Measurements from ENCODE around the gene TRPM4.
A peak's percentile ranks its signal among the peaks of the same experiment; 100 is the strongest.

TRPM4 gene

DNA sequence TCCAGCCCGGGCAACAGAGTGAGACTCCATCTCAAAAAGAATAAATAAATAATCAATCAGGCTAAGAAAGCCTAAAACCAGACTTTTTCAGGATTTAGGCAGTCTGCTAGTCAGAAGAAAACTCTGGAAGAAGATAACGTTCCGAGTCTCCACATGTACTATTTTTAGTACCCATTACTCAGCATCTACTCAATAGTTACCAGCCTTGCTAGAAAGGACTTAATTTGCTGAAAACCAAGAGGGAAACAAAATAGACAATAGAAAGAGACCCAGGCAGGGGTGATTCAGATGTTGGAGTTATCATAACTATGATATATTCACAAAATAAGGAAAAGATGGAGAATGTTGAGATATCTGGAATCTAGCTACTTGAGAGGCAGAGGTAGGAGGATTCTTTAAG lies 47.0 kb upstream of the TRPM4 start:
- peaks cover 9% of the 10 kb centered on the region; the same call in 1 of the 2 replicates for H3F3A ChIP-seq (ENCODE audit: low read depth)

DNA sequence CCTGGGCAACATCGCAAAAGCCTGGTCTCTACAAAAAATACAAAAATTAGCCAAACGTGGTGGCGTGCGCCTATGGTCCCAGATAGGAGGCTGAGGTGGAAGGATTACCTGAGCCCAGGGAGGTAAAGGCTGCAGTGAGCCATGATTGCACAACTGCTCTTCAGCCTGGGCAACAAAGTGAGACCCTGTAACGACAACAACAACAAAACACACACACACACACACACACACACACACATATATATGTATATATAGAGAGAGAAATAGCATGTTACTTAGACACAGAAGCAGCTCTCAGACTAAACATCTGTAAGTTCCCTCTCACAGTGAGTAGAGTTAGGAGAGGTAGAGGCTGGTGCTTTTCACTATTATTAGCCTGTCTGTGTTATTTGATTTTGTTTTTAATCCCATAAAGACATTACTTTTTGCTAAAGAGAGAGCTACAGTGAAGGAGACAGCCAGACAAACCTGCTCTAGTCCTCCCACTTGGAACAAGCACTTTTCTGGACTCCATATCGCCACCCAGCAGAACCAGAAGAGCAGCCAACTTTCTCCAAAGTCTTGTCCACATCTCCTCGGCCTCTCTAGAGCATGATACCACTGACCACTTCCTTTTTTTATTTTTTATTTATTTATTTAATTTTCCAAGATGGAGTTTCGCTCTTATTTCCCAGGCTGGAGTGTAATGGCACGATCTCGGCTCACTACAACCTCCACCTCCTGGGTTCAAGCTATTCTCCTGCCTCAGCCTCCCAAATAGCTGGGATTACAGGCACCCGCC lies 46.2 kb upstream of the TRPM4 start:
- Histone ChIP-seq H3K9ac (ENCODE audit: low read depth, low read length, poor library complexity, severe bottlenecking) (no peak overlapping the region), H3K79me2 (ENCODE audit: insufficient read depth, low read length) (no peaks in the 10 kb centered on the region), H3K9me3 (ENCODE audit: insufficient read depth, low read depth, low read length) (no peaks in the 10 kb centered on the region), H3K9me2 (replicated peaks; ENCODE audit: low read depth, low read length) (no peaks in the 10 kb centered on the region), H3K4me1 (ENCODE audit: insufficient read depth, low read length, poor library complexity, severe bottlenecking) (peaks cover 12% of the 10 kb centered on the region), H3F3A (ENCODE audit: low read depth) (peaks cover 7% of the 10 kb centered on the region; the same call in 1 of the 2 replicates), H4K20me1 (ENCODE audit: insufficient read depth, low read length, poor library complexity, severe bottlenecking) (peaks cover 8% of the 10 kb centered on the region), H3K4me2 (ENCODE audit: low read depth, low read length, poor library complexity, severe bottlenecking) (no peak overlapping the region), H3K27me3 (ENCODE audit: insufficient read depth, low read length, poor library complexity, severe bottlenecking) (no peaks in the 10 kb centered on the region), H3K4me3 (ENCODE audit: low read length, poor library complexity, severe bottlenecking) (no peak overlapping the region), H2AFZ (ENCODE audit: low read length) (no peak overlapping the region), H3K36me3 (ENCODE audit: insufficient read depth, low read length) (peaks cover 36% of the 10 kb centered on the region; the same call in 1 of the 2 replicates)
- TF ChIP-seq, protein P1, sequence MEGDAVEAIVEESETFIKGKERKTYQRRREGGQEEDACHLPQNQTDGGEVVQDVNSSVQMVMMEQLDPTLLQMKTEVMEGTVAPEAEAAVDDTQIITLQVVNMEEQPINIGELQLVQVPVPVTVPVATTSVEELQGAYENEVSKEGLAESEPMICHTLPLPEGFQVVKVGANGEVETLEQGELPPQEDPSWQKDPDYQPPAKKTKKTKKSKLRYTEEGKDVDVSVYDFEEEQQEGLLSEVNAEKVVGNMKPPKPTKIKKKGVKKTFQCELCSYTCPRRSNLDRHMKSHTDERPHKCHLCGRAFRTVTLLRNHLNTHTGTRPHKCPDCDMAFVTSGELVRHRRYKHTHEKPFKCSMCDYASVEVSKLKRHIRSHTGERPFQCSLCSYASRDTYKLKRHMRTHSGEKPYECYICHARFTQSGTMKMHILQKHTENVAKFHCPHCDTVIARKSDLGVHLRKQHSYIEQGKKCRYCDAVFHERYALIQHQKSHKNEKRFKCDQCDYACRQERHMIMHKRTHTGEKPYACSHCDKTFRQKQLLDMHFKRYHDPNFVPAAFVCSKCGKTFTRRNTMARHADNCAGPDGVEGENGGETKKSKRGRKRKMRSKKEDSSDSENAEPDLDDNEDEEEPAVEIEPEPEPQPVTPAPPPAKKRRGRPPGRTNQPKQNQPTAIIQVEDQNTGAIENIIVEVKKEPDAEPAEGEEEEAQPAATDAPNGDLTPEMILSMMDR (conservative IDR thresholded peaks at IDR 0.05; ENCODE audit: low read length): no peak
- no peak for TF ChIP-seq EZH2phosphoT487 (IDR thresholded peaks at IDR 0.05; ENCODE audit: borderline replicate concordance)

More for the DNA sequence above, 47.0 kb upstream of the TRPM4 start:
- no peak overlapping the region for H3K4me3 ChIP-seq (ENCODE audit: low read length, poor library complexity, severe bottlenecking)
- no peaks in the 10 kb centered on the region for H3K79me2 ChIP-seq (ENCODE audit: insufficient read depth, low read length)
- H3K9me2 ChIP-seq (replicated peaks; ENCODE audit: low read depth, low read length): no peaks in the 10 kb centered on the region
- peaks cover 12% of the 10 kb centered on the region for H3K4me1 ChIP-seq (ENCODE audit: insufficient read depth, low read length, poor library complexity, severe bottlenecking)
- H3K9ac ChIP-seq (ENCODE audit: low read depth, low read length, poor library complexity, severe bottlenecking): no peak overlapping the region
- no peaks in the 10 kb centered on the region for H3K9me3 ChIP-seq (ENCODE audit: insufficient read depth, low read depth, low read length)
- H3K27me3 ChIP-seq (ENCODE audit: insufficient read depth, low read length, poor library complexity, severe bottlenecking): no peaks in the 10 kb centered on the region
- H3K4me2 ChIP-seq (ENCODE audit: low read depth, low read length, poor library complexity, severe bottlenecking): no peak overlapping the region
- TF ChIP-seq, protein P1 (conservative IDR thresholded peaks at IDR 0.05; ENCODE audit: low read length): no peak
- no peak overlapping the region for H2AFZ ChIP-seq (ENCODE audit: low read length)
- H4K20me1 ChIP-seq (ENCODE audit: insufficient read depth, low read length, poor library complexity, severe bottlenecking): peaks cover 8% of the 10 kb centered on the region
- peaks cover 44% of the 10 kb centered on the region; the same call in 1 of the 2 replicates for H3K36me3 ChIP-seq (ENCODE audit: insufficient read depth, low read length)

GRCh38 chr19:49113762-49114629 lies 43.6 kb upstream of the TRPM4 start, which contains the start of gene LIN7B:
TSS of gene LIN7B (plus strand) at chr19:49114370. CDS start at chr19:49114405, 35 bp downstream.
- H3K36me3 ChIP-seq (ENCODE audit: insufficient read depth, low read length): peaks cover 10% of the 10 kb centered on the region; the same call in 1 of the 2 replicates
- no peaks in the 10 kb centered on the region for H3K79me2 ChIP-seq (ENCODE audit: insufficient read depth, low read length)
- H3K9me2 ChIP-seq (replicated peaks; ENCODE audit: low read depth, low read length): no peaks in the 10 kb centered on the region
- H2AFZ ChIP-seq (ENCODE audit: low read length): peak within 1 kb of the TSS; percentile 97
- TF ChIP-seq, protein P1 (conservative IDR thresholded peaks at IDR 0.05; ENCODE audit: low read length): peak; percentile 53
- no peak for TF ChIP-seq EZH2phosphoT487 (IDR thresholded peaks at IDR 0.05; ENCODE audit: borderline replicate concordance)
- peaks cover 17% of the 10 kb centered on the region for H3K4me1 ChIP-seq (ENCODE audit: insufficient read depth, low read length, poor library complexity, severe bottlenecking)
- no peaks in the 10 kb centered on the region for H3K9me3 ChIP-seq (ENCODE audit: insufficient read depth, low read depth, low read length)
- peaks cover 7% of the 10 kb centered on the region; the same call in 1 of the 2 replicates for H3F3A ChIP-seq (ENCODE audit: low read depth)
- peak within 1 kb of the TSS; percentile 66 for H3K9ac ChIP-seq (ENCODE audit: low read depth, low read length, poor library complexity, severe bottlenecking)
- H3K4me3 ChIP-seq (ENCODE audit: low read length, poor library complexity, severe bottlenecking): peak within 1 kb of the TSS; percentile 72
- H3K4me2 ChIP-seq (ENCODE audit: low read depth, low read length, poor library complexity, severe bottlenecking): peak within 1 kb of the TSS; percentile 90
- no peaks in the 10 kb centered on the region for H3K27me3 ChIP-seq (ENCODE audit: insufficient read depth, low read length, poor library complexity, severe bottlenecking)
- no peaks in the 10 kb centered on the region for H4K20me1 ChIP-seq (ENCODE audit: insufficient read depth, low read length, poor library complexity, severe bottlenecking)

Data from Loucy (cell line).